Activated CD8-positive, alpha-beta memory T cell treated with anti-CD3 and anti-CD28 coated beads, Interleukin-2, amount 50 U/mL, for 24 hours (primary cell): ENCODE results near the gene DYNC1I2.
"Not testable (repeated sequence)": the region's sequence is repeated elsewhere in the genome, so short reads cannot be mapped to it uniquely, and the experiment has no call there.

Experiments used
- DNase-seq: peaks from one replicate; pipeline ENCODE4 v3.0.0-alpha.2; 2020; ENCODE audit errors: extremely low read depth

The DYNC1I2 gene

DNA sequence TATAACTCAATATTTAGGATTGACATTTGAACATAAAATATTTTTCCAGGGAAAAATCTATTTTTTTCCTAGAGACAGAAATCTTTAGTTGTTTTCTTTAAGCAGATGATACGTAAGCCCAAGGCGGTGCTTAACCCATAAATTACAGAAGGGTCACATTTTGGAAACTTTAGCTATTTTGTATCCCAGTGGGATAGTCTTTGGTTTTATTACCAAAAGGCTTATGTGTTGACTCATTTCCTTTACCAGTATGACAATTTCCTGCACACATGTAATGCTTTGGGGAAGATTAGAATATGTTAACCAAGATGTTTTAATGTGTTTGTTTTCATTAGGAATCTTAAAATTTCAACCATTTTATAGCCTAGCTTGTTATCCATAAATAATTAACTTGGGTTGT lies 24.8 kb downstream of the DYNC1I2 start:
- no peak for DNase-seq

DNA sequence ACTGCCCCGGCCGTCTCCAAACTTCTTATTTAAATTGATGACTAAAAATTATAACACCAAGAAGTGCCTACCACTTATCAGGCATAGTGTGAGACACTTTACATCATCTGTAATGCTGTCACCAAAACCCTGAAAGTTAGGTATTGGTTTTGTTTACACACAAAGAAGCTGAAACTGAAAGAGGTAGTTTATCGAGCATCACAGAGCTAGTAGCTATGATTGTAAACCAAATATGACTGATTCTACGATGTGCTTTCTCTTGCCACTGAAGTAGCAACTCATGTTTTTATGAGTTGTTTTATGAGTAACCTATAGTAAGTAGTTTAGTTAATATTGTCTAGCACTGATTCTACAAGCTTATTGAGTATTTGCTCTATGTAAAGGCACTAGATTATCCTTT lies 31.5 kb downstream of the DYNC1I2 start:
- no peak for DNase-seq

DNA sequence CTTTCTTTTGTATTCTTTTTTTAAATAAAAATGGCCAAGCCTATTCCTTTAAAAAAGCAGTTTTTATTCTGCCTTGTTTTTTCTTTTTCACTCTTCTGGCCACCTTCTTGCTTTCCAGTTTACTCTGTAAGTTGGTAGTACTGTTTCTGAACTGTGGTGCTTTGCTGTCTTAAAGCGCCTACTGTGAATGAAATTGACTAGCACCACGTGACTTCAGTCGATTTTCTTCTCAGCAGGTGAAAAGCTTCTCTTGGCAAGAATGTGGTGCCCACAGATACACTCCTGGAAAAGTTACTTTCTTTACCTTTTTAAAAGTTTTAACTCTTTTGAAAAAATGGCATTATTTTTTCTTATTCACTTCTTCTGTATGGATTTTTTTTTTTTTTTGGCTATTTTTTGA lies 32.4 kb downstream of the DYNC1I2 start:
- DNase-seq: no peak

DNA sequence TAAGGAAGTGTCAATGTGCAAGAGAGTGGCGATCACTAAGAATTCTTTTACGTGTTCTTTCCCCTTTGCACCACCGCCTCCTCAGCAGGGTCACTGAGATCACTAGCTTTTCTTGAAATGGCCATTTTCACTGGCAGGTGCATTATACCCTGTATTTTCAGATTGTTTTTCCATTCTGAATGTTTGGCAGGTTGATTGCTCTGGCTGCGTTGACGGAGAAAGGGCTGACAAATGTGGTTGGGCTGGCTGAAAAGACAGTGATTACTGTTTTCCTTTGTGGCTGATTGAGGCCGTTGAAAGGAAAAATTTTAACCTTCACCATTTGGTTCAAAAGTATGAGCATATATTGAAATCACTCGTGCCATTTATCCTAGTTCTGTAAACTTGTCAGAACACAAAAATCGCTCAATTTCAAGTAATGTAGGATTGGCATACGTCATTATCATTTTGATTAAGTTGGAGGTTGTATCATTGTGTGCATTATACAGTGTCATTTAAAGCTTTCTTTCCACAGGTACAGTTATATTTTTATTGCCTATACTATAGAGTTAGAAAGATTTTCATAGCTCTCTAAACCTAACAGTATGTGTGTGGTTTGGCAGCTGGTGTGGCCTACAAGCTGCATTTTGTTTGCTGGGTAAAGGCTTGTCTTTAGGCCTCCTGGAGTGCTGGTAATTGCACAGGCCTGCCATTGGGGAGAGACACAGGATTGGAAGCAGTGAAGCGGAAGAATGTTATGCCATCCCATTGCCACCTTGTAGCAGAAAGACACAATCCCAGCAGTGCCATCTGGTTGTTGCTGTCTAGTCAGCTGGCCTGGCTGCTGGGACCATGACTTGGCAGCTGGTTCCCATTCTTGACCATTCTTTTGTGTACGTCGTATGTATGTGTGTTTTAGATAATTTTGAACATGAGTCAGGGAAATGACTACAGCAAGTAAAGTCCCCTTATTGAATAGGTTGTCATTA lies 36.7 kb downstream of the DYNC1I2 start:
- DNase-seq: no peak

DNA sequence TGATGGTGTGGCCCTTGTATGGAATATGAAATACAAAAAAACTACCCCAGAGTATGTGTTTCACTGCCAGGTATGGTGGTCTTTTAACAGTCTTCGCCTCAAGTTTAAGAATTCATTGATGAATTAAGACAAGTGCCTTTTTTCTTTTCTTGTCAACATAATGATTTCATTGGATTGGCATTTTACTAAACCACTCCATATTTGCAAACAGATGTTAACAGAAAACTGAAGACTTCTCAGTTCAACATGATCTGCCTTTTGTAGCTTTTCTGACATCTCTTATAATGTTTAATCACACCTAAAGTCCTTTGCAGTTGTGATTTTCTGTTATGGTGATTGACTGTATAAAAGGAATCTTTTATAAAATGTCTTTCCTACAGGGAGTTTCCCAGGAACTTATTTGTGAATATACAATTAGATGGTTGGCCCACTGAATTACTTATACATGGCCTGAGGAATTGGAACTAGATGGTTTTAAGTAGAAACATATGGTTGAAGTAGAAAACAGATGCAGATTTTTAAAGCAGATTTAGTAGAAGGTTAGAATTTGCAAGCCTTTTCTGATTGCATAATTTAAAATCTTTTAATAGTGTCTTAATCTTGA lies 39.7 kb downstream of the DYNC1I2 start:
- DNase-seq: no peak

DNA sequence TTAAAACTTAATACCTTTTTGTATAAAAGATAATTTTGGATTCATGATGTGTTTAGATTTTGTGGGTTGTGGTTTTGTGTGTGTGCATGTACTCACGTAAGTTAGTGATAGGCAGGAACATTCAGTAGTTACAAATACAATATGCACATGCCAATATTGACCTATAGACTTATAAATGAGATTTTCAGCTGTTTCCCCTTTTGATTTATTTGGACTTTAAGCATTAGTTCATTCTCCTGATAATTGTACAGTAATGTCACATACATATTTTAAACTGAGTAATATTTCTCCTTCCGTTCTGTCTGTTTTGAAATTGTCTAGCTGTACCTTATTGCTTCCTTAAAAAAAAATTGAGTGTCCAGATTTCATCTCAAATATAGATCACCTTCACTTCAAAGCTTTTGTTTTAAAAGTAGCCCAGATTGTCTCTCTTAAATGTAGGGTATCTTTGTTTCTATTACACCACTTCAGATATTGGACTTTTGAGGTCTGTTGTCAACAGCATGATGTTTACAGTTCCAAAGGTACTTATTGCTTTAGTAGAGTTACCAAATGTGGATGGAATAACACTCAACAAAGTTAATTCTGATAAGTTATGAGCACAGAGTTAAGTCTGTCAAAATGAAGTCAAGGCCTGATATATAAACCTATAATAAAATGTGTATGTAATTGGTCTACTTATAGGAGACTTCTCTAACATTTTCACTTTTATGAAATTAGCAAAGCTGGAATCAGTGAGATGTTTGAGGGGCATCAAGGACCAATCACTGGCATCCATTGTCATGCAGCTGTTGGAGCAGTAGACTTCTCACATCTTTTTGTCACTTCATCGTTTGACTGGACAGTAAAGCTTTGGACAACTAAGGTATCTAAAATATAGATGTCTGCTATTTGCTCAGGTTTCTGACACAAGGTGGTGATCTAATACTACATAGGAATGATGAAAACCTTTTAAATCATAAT lies 42.0 kb downstream of the DYNC1I2 start:
- DNase-seq: no peak

DNA sequence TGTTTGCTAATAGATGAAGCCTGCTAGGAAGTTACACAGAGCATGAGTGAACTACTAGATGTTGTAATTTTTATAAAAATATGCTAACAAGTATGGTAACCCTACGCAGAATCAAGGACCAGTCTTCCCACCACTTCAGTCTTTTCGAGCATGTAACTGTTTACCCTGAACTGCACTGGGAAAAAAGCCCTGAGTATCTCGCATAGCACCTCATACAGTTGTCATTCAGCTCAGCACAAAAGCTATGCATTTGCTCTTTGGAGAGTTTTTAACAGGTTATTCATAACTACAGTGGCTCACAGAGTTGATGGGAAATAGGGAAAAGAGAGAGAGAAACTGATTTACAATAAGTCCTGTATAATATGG lies 42.7 kb downstream of the DYNC1I2 start:
- no peak for DNase-seq

DNA sequence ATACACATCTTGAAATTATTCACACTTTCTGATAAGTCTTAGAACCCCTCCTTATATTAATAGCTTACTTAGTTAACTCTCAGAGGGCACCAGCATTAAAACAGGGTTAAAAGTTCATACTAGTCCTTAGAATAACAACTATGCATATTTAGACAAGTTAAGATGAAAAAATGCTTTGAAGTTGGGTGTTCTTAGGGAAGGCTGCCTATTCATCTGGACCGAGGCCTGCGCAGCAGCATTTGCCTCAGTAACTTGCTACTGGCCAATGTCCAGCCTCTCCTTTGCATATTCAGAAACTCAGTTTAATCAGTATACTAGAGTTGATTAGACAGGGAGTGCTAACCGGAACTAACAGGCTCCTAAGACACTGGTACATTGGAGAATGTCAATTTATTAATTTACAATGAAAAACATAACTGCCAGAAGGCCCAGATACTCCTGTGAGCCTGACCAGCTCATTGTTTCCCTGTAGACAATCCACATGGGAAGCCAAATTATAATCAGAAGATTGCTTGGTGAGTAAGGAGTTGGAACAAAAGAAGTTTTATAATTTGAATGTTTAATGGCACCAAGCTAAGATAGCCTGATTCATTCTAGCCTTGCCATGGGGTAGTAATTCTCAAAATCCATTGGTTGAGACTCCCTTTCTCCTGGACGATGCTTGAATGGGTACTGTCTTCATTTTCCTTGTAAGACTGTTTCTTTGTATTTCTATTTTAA lies 48.9 kb downstream of the DYNC1I2 start:
- DNase-seq: no peak

DNA sequence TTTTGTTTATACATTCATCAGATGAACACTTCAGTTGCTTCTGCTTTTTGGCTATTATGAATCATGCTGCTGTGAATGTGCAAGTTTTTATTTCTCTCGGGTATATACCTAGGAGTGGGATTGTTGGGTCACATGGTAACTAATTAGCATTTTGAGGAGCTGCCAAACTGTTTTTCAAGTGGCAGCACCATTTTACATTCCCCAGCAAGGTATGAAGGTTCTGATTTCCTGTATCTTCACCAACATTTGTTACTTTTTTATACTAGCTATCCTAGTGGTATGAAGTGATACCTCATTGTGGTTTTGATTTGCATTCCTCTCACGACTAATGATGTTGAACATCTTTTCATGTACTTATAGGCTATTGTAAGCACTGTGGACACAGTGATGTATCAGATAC lies 53.9 kb downstream of the DYNC1I2 start:
- no peak for DNase-seq

DNA sequence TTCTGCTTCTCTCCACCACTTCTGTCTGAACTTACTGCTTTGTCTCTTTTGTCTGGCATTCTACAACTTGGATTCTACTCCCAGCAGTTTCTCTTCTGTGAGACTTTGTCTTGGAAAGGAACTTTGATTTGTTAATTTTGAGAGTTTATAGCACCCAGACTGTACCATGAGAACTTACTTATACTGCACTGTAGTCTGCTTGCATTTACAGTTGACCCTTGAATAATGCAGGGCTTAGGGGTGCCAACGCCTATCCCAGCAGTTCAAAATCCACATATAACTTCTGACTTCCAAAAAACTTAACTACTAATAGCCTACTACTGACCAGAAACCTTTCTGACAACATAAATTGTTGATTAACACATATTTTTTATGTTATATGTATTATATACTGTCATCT lies 55.5 kb downstream of the DYNC1I2 start:
- DNase-seq: no peak

DNA sequence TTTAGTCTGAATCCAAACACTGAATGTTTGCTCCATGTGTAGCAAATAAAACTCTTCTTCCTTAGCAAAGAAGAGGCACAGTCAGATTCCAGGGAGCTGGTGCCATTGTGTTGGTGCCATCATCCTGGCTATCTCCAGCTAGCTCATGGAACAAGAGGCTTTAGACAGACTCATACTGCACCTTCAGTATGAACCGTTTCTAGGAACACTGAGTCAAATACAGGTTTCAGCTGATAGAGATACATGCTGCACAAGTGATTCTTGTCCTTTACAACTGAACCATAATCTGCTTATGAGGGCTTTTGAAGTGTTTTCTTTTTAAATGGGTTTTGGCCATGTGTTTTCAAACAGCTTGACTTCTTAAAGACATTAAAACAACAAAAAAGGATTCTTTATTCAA lies 57.9 kb downstream of the DYNC1I2 start:
- DNase-seq: no peak

DNA sequence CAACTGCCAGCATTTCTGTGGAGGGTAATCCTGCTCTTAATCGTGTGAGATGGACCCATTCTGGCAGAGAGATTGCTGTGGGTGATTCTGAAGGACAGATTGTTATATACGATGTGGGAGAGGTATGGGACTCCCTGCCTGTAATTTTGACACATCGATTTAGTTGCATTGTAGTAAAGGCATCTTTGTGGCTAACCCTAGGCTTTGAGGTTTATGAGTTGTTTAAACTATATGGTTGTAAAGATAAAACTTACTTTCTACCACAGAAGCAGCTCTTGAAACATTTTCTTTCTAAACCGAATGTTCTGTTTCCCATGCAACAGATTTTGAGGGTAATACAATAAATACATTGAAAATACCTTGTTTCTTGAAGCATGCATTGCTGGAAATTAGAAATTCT lies 58.5 kb downstream of the DYNC1I2 start:
- no peak for DNase-seq

DNA sequence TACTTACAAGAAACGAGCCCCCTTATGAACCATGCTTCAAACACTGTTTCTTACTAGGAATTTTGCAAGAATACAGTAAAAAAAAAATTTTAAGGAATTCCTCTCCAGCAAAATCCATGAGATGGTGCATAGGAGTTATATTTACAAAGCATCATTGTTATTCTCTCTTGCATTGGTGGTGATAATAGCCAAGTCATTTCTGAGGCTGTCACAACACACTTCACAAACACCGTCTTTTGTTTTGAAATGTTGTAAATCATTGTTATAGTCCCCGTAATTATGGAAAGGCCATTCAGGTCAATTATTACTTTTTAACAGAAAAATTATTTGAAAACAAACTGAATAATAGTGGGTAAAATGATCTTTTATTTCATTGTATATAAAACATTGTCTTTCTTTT lies 60.1 kb downstream of the DYNC1I2 start:
- no peak for DNase-seq

DNA sequence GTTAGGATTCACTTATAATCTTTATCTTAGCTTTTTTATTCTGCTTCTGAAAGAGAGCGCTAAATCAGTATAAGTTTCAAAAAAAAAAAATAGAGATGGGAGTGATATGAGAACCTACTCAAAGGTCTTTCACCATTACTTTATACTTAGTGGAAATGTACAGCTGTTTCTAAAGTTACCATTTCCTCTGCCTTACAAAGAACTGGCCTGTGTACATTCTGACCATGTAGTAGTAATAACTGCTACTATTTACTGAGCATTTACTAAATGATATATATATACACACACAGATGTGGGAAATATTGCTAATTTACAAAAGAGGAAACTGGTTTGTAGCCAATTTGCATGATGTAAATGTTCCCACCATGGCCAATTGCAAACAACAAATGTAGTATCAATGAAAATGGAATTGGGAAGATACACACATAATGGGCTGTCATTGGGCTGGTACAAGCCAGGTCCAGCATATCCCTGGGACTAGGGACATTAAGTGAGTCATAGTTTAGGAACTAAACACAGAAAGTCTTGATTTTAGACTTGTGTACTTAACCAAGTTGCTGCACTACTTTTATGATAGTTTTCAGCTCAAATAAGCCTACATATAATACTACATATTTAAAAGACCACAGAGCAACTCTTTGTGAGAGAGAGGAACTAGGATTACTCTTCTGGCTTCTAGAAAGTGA lies 67.1 kb downstream of the DYNC1I2 start:
- no peak for DNase-seq

DNA sequence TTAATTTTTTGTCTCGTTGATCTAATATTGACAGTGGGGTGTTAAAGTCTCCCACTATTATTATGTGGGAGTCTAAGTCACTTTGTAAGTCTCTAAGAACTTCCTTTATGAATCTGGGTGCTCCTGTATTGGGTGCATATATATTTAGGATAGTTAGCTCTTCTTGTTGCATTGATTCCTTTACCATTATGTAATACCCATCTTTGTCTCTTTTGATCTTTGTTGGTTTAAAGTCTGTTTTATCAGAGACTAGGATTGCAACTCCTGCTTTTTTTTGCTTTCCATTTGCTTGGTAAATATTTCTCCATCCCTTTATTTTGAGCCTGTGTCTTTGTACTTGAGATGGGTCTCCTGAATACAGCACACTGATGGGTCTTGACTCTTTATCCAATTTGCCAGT lies 71.5 kb downstream of the DYNC1I2 start:
- not testable (repeated sequence) for DNase-seq

DNA sequence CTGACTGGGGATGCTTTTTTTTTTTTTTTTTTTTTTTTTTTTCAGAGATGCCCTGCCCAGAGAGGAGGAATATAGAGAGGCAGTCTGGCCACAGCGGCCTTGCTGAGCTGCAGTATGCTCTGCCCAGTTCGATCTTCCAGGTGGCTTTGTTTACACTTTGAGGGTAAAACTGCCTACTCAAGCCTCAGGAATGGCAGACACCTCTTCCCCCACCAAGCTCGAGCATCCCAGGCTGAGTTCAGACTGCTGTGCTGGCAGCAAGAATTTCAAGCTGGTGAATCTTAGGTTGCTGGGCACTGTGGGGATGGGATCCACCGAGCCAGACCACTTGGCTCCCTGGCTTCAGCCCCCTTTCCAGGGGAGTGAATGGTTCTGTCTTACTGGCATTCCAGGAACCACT lies 73.9 kb downstream of the DYNC1I2 start:
- not testable (repeated sequence) for DNase-seq

DNA sequence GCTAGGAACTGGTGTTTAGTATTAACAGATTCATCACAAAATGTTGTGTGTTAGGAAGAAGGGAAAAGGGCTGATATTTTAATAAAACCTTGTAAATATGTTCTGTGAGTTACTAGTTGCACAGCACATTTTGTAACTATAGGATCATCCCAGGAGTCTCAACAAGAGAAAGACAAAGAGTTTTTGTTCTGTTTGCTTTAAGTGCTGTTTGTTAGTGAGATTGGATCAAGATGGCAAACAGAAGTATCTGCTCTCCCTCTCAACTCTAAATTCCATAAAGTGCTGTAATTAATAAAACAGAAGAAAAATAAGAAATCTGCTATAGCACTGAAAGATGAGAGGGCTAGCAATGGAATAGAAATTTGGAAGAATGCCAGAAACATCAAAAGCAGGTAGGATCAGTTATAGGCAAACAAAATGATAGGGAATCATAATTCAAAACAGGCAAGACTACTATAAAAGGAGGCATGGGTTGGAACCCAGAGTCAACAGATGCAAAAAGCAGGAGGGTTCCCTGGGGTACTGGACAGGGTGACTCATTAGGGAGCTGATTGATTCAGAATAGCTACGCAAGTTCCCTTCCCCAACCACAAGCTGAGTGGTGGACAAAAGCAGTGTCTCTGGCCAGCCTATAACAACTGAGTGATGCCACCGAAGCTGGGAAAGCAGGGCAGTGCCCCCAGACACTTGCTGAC lies 75.8 kb downstream of the DYNC1I2 start:
- no peak for DNase-seq

DNA sequence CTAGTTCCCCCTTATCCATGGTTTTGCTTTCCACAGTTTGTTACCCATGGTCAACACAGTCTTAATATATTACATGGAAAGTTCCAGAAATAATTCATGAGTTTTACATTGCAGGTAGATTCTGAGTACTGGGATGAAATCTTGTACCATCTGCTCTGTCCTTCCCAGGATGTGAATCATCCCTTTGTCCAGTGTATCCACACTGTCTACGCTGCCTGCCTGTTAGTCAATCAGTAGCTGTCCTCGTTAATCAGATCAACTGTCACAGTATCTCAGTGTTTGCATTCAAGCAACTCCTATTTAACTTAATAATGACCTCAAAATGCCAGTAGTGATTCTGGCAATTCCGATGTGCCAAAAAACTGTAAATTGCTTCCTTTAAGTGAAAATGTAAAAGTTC lies 76.3 kb downstream of the DYNC1I2 start:
- no peak for DNase-seq

DNA sequence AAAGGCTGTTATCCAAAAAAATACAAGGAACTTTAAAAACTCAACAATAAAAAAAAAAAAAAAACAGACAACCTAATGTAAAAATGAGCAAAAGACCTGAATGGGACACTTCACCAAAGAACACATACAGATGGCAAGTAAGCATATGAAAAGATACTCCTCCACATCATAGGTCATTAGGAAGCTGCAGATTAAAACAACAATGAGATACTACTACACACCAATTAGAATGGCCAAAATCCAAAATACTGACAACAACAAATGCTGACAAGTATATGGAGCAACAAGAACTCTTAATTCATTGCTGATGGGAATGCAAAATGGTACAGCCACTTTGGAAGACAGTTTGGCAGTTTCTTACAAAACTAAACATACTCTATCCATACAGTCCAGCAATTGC lies 84.2 kb downstream of the DYNC1I2 start:
- no peak for DNase-seq

DNA sequence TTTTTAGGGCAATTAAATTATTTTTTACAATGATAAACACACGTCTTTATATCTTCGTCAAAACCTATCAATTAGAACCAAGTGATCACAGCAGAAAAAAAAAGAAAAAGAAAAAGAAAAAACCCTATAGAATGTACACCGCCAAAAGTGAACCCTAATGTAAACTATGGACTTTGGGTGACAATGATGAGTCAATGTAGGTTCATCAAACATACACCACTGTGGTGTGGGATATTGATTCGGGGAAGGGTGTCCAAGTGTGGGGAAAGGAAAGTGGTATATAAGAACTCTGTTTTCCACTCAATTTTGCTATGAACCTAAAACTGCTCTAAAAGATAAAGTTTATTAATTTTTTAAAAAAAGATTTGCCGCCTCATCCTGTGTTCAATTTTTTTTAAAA lies 85.1 kb downstream of the DYNC1I2 start:
- DNase-seq: no peak
